HUES6 (cell line): Measurements from ENCODE around the gene DZIP1.

Source experiments
- H3K27ac ChIP-seq: 2 replicates; pipeline ENCODE4 v1.7.0; 2013; ENCODE audit warnings: low read depth, mild to moderate bottlenecking, low read length, inconsistent platforms
- H3K27me3 ChIP-seq: 2 replicates; pipeline ENCODE4 v1.6.1; 2013; ENCODE audit warnings: low read length; ENCODE audit not compliant: control insufficient read depth, insufficient read depth
- H3K36me3 ChIP-seq: 2 replicates; pipeline ENCODE4 v1.6.1; 2013; ENCODE audit warnings: low read length; ENCODE audit not compliant: control insufficient read depth, insufficient read depth
- H3K4me1 ChIP-seq: 2 replicates; pipeline ENCODE4 v1.6.1; 2013; ENCODE audit warnings: low read length; ENCODE audit not compliant: control insufficient read depth, insufficient read depth
- H3K4me3 ChIP-seq: 2 replicates; pipeline ENCODE4 v1.5.1; 2013; ENCODE audit warnings: low read depth, low read length
- H3K9ac ChIP-seq: one replicate; pipeline ENCODE4 v1.6.1; 2013; ENCODE audit warnings: mild to moderate bottlenecking, low read length
- H3K9me3 ChIP-seq: 2 replicates; pipeline ENCODE4 v1.6.1; 2013; ENCODE audit warnings: low read depth, low read length; ENCODE audit not compliant: control insufficient read depth, insufficient read depth

Gene DZIP1

GRCh38 chr13:95604556-95604915, 40.0 kb downstream of the DZIP1 start:
- H3K27ac ChIP-seq, result no peak overlapping the region
- H3K9ac ChIP-seq, result no peak overlapping the region
- H3K27me3 ChIP-seq, result no peaks in the 10 kb centered on the region
- H3K36me3 ChIP-seq, result peaks cover 61% of the 10 kb centered on the region
- no peak overlapping the region for H3K4me3 ChIP-seq
- H3K9me3 ChIP-seq, result no peaks in the 10 kb centered on the region
- H3K4me1 ChIP-seq, result no peaks in the 10 kb centered on the region

- Histone ChIP-seq H3K4me3 (no peak overlapping the region), H3K27me3 (no peaks in the 10 kb centered on the region), H3K9me3 (no peaks in the 10 kb centered on the region), H3K4me1 (no peaks in the 10 kb centered on the region), H3K9ac (no peak overlapping the region), H3K27ac (no peak overlapping the region; the same call in 1 of the 2 replicates), H3K36me3 (peaks cover 61% of the 10 kb centered on the region)
These were observed 40.5 kb downstream of the DZIP1 start for GRCh38 chr13:95603887-95604555.

- H3K27ac ChIP-seq, result no peak overlapping the region
- no peak overlapping the region for H3K9ac ChIP-seq
- no peaks in the 10 kb centered on the region for H3K4me1 ChIP-seq
- no peaks in the 10 kb centered on the region for H3K27me3 ChIP-seq
- H3K36me3 ChIP-seq, result peaks cover 59% of the 10 kb centered on the region
- H3K9me3 ChIP-seq, result no peaks in the 10 kb centered on the region
- H3K4me3 ChIP-seq, result no peak overlapping the region
These were observed 42.6 kb downstream of the DZIP1 start for GRCh38 chr13:95601906-95602305.

- H3K27ac ChIP-seq, result no peak overlapping the region
- H3K9me3 ChIP-seq, result no peaks in the 10 kb centered on the region
- H3K36me3 ChIP-seq, result peaks cover 54% of the 10 kb centered on the region
- H3K9ac ChIP-seq, result no peak overlapping the region
- H3K27me3 ChIP-seq, result no peaks in the 10 kb centered on the region
- no peak overlapping the region for H3K4me3 ChIP-seq
- no peaks in the 10 kb centered on the region for H3K4me1 ChIP-seq
These were observed 43.3 kb downstream of the DZIP1 start for GRCh38 chr13:95601216-95601615.

- Histone ChIP-seq H3K27me3 (no peaks in the 10 kb centered on the region), H3K4me3 (no peak overlapping the region), H3K36me3 (peaks cover 31% of the 10 kb centered on the region), H3K27ac (no peak overlapping the region), H3K4me1 (no peaks in the 10 kb centered on the region), H3K9me3 (no peaks in the 10 kb centered on the region), H3K9ac (no peak overlapping the region)
These were observed 47.8 kb downstream of the DZIP1 start for GRCh38 chr13:95596701-95597100.

- H3K4me1 ChIP-seq, result no peaks in the 10 kb centered on the region
- H3K9ac ChIP-seq, result no peak overlapping the region
- no peaks in the 10 kb centered on the region for H3K9me3 ChIP-seq
- H3K4me3 ChIP-seq, result no peak overlapping the region
- H3K27ac ChIP-seq, result no peak overlapping the region
- peaks cover 40% of the 10 kb centered on the region for H3K36me3 ChIP-seq
- H3K27me3 ChIP-seq, result no peaks in the 10 kb centered on the region
These were observed 51.0 kb downstream of the DZIP1 start for GRCh38 chr13:95593462-95593861.

GRCh38 chr13:95588721-95589120, 55.8 kb downstream of the DZIP1 start:
- H3K9ac ChIP-seq, result no peak overlapping the region
- no peaks in the 10 kb centered on the region for H3K4me1 ChIP-seq
- H3K27ac ChIP-seq, result no peak overlapping the region
- H3K36me3 ChIP-seq, result peaks cover 68% of the 10 kb centered on the region
- H3K27me3 ChIP-seq, result no peaks in the 10 kb centered on the region
- H3K9me3 ChIP-seq, result no peaks in the 10 kb centered on the region
- H3K4me3 ChIP-seq, result no peak overlapping the region

GRCh38 chr13:95588134-95588533, 56.4 kb downstream of the DZIP1 start:
- Histone ChIP-seq H3K4me3 (no peak overlapping the region), H3K4me1 (no peaks in the 10 kb centered on the region), H3K36me3 (peaks cover 62% of the 10 kb centered on the region), H3K9ac (no peak overlapping the region), H3K27me3 (no peaks in the 10 kb centered on the region), H3K9me3 (no peaks in the 10 kb centered on the region), H3K27ac (no peak overlapping the region)

GRCh38 chr13:95585867-95586266, 58.6 kb downstream of the DZIP1 start:
- Histone ChIP-seq H3K36me3 (peaks cover 78% of the 10 kb centered on the region), H3K4me1 (no peaks in the 10 kb centered on the region), H3K27me3 (no peaks in the 10 kb centered on the region), H3K27ac (no peak overlapping the region), H3K4me3 (no peak overlapping the region), H3K9ac (no peak overlapping the region), H3K9me3 (no peaks in the 10 kb centered on the region)

GRCh38 chr13:95579303-95579702, 65.2 kb downstream of the DZIP1 start:
- H3K4me1 ChIP-seq, result no peaks in the 10 kb centered on the region
- H3K9me3 ChIP-seq, result no peaks in the 10 kb centered on the region
- H3K27ac ChIP-seq, result no peak overlapping the region
- no peaks in the 10 kb centered on the region for H3K27me3 ChIP-seq
- no peak overlapping the region for H3K9ac ChIP-seq
- H3K36me3 ChIP-seq, result peaks cover 60% of the 10 kb centered on the region
- no peak overlapping the region for H3K4me3 ChIP-seq

GRCh38 chr13:95573221-95573620, 71.3 kb downstream of the DZIP1 start:
- Histone ChIP-seq H3K9ac (no peak overlapping the region), H3K36me3 (peaks cover 16% of the 10 kb centered on the region), H3K9me3 (no peaks in the 10 kb centered on the region), H3K4me3 (no peak overlapping the region), H3K4me1 (peaks cover 7% of the 10 kb centered on the region), H3K27me3 (no peaks in the 10 kb centered on the region), H3K27ac (no peak overlapping the region)
